ENCODE data around the gene TMEM88. TPM values are rescaled to one million over a fixed set of nuclear protein-coding genes. Genes with fewer than 3 reads are reported as not detected.
A peak's percentile ranks its signal among the peaks of the same experiment; 100 is the strongest.

The TMEM88 gene
- total and polyA plus RNA-seq, 2 donors (not counting 3 experiments of a cell fraction or from before 2014, with no cell fraction given): 53.4 to 165 TPM

GRCh38 chr17:7882629-7883028 lies 27.8 kb downstream of the TMEM88 start:
- Histone ChIP-seq H2AFZ (ENCODE audit: low read depth, low read length) (peak overlapping the region; percentile 21), H3K27me3 (ENCODE audit: control insufficient read depth in 2 of 2, insufficient read depth in 2 of 2, low read length in 2 of 2) (no peaks in the 10 kb centered on the region), H3K27ac (ENCODE audit: insufficient read depth, low read depth, low read length) (peak overlapping the region; percentile 58), H3K9me3 (replicated peaks; ENCODE audit: control insufficient read depth, insufficient read depth, low read length) (no peaks in the 10 kb centered on the region), H3K79me2 (ENCODE audit: control insufficient read depth, insufficient read depth, low read length) (peaks cover 9% of the 10 kb centered on the region), H3K4me3 (replicated peaks in 1 of 3; ENCODE audit: insufficient read depth in 1 of 3, low read depth in 1 of 3, low read length in 3 of 3) (no peak overlapping the region), H4K20me1 (replicated peaks; ENCODE audit: control insufficient read depth, extremely low read depth, insufficient read depth, low read length) (no peaks in the 10 kb centered on the region), H3K9ac (replicated peaks; ENCODE audit: extremely low read depth, insufficient read depth, low read length) (peak overlapping the region; percentile 86), H3K4me1 (ENCODE audit: control insufficient read depth, extremely low read depth, insufficient read depth, low read length) (peaks cover 22% of the 10 kb centered on the region), H3K4me2 (ENCODE audit: insufficient read depth, low read length) (peak overlapping the region; percentile 78), H3K9me1 (replicated peaks; ENCODE audit: control insufficient read depth, extremely low read depth, insufficient read depth, low read length) (no peaks in the 10 kb centered on the region), H3K36me3 (ENCODE audit: control insufficient read depth in 2 of 2, extremely low read depth in 1 of 2, insufficient read depth in 2 of 2, low read length in 2 of 2) (peaks cover 8 to 14% of the 10 kb centered on the region in 2 experiments)
- FAIRE-seq (no peak), DNase-seq (ENCODE audit: low read depth, low spot score) (peak; percentile 6)
- CTCF ChIA-PET: interaction anchor here (0.9 to 1.4 kb wide), 4 partner anchors 16 to 47 kb away, joined by 3 to 6 read pairs (median 4); no protein-coding TSS in a partner anchor
- intact Hi-C loops (cut with micrococcal nuclease): no loop called here
- no TSS peak for BruUV-seq (replicated peaks)
- dilution Hi-C loops (cut with MboI; ENCODE audit: extremely low pct_ligation_motif_present, low sequenced_read_pairs): no loop called here
- TF ChIP-seq GATA2 (IDR thresholded peaks at IDR 0.05; ENCODE audit: insufficient read depth, insufficient read length, low read depth, low read length): no peak
- no peak for TF ChIP-seq FOS (IDR thresholded peaks at IDR 0.05; ENCODE audit: borderline replicate concordance, insufficient read depth, low read length)
- TF ChIP-seq JUN (IDR thresholded peaks at IDR 0.05; ENCODE audit: borderline replicate concordance, insufficient read depth, insufficient read length, low read depth): no peak
- no peak for TF ChIP-seq MYC (IDR thresholded peaks at IDR 0.05; ENCODE audit: low read depth, low read length)
- TF ChIP-seq POLR2A (IDR thresholded peaks at IDR 0.05; ENCODE audit: low read depth, low read length): no peak
- no peak for TF ChIP-seq EZH2 (IDR thresholded peaks at IDR 0.05; ENCODE audit: borderline replicate concordance, low read depth, low read length, severe bottlenecking)
- no peak for TF ChIP-seq CTCF (IDR thresholded peaks at IDR 0.05; ENCODE audit: extremely low read depth in 1 of 2, insufficient read depth in 1 of 2, low read depth in 1 of 2, low read length in 2 of 2)
- TF ChIP-seq MAX (IDR thresholded peaks at IDR 0.05; ENCODE audit: insufficient read depth, insufficient read length): no peak
- TF ChIP-seq POLR2AphosphoS5 (IDR thresholded peaks at IDR 0.05; ENCODE audit: insufficient read depth, low read depth, low read length): no peak
- POLR2A ChIA-PET: no interaction called here

Data from endothelial cell of umbilical vein (primary cell).